Common myeloid progenitor, CD34-positive (primary cell): ENCODE data around the gene PXMP2.

Experiments used
- CTCF ChIA-PET: fragments of 350-600 bp; sonication (Branson Sonifier 250); formaldehyde crosslinking; loops from one replicate; lab custom pipeline; 2021; ENCODE audit warnings: antibody characterized with exemption; lab: Charles Lee
- POLR2A ChIA-PET: fragments of 350-600 bp; sonication (Branson Sonifier 250); formaldehyde crosslinking; loops from one replicate; lab custom pipeline; 2021; ENCODE audit warnings: antibody characterized with exemption; lab: Charles Lee
- DNase-seq, 3 donors: peaks; one replicate each; pipeline versions ENCODE4 v3.0.0 to v3.0.0-alpha.2; 2013
- H3K27ac ChIP-seq, 2 experiments: 1 replicate in 1 of 2; 2 replicates in 1 of 2; pipeline ENCODE4 v1.7.0; 2013; ENCODE audit warnings: inconsistent platforms in 2 of 2, low read length in 2 of 2, mild to moderate bottlenecking in 2 of 2, low read depth in 1 of 2, moderate library complexity in 1 of 2; ENCODE audit not compliant: severe bottlenecking in 2 of 2, insufficient read depth in 1 of 2, poor library complexity in 1 of 2
- H3K27me3 ChIP-seq, 5 experiments: replicated peaks in 2 of 5; 1 replicate in 3 of 5; 2 replicates in 2 of 5; pipeline versions ENCODE4 v1.6.1 to v1.7.0; 2013; ENCODE audit warnings: low read length in 4 of 5, mild to moderate bottlenecking in 2 of 5, moderate library complexity in 2 of 5, inconsistent platforms in 1 of 5; ENCODE audit not compliant: insufficient read depth in 5 of 5, control insufficient read depth in 4 of 5
- H3K36me3 ChIP-seq, 4 experiments: 1 replicate in 2 of 4; 2 replicates in 2 of 4; pipeline versions ENCODE4 v1.6.1 to v1.7.0; 2013; ENCODE audit warnings: low read length in 3 of 4, control low read depth in 1 of 4, mild to moderate bottlenecking in 1 of 4; ENCODE audit not compliant: control insufficient read depth in 4 of 4, insufficient read depth in 4 of 4
- H3K4me1 ChIP-seq, 4 experiments: 1 replicate in 3 of 4; 2 replicates in 1 of 4; pipeline versions ENCODE4 v1.6.1 to v1.7.1; 2013; ENCODE audit warnings: low read length in 3 of 4, mild to moderate bottlenecking in 3 of 4, control low read depth in 1 of 4, inconsistent platforms in 1 of 4, moderate library complexity in 1 of 4; ENCODE audit not compliant: control insufficient read depth in 4 of 4, insufficient read depth in 4 of 4; ENCODE audit errors: control extremely low read depth in 1 of 4
- H3K4me3 ChIP-seq, 7 experiments: 1 replicate in 4 of 7; 2 replicates in 3 of 7; pipeline versions ENCODE4 v1.5.1 to v1.7.0; 2013; ENCODE audit warnings: mild to moderate bottlenecking in 7 of 7, low read length in 6 of 7, moderate library complexity in 6 of 7, inconsistent platforms in 2 of 7, low read depth in 2 of 7, control low read depth in 1 of 7; ENCODE audit not compliant: insufficient read depth in 4 of 7, control insufficient read depth in 1 of 7; ENCODE audit errors: extremely low read depth in 1 of 7
- H3K9me3 ChIP-seq, 5 experiments: 1 replicate in 4 of 5; 2 replicates in 1 of 5; pipeline versions ENCODE4 v1.6.1 to v1.7.1; 2013; ENCODE audit warnings: low read length in 4 of 5, mild to moderate bottlenecking in 2 of 5, inconsistent platforms in 1 of 5, low read depth in 1 of 5, moderate library complexity in 1 of 5; ENCODE audit not compliant: control insufficient read depth in 4 of 5, insufficient read depth in 2 of 5; ENCODE audit errors: control extremely low read depth in 1 of 5
- WGBS: methylation state at CpG from one replicate; pipeline ENCODE4 v1.1.5; 2013; ENCODE audit not compliant: insufficient coverage; 5-methylcytosine and 5-hydroxymethylcytosine counted together

PXMP2 gene

DNA sequence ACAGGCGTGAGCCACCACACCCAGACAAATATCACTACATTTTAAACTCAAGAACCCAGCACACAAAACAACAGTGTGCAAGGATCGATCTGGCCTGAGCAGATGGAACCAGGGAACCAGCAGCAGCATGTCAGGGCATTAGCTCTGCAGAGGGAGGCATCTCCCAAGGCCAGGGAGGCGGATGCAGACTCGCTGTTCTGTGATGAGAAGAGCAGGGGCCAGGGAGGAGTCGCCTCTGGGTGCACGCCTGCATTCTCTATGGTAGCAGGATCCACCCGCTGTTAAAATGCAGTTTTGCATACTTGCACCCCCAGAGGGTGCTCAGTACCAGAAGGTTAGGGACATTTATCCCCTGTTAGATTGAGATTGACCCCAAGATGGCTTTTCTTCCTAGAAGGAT is 41.1 kb downstream of the PXMP2 start:
- no peaks in the 10 kb centered on the region for H3K27me3 ChIP-seq
- POLR2A ChIA-PET: no interaction called here
- 96% methylated on average over 6 of the region's 7 CpGs for WGBS
- H3K9me3 ChIP-seq: no peaks in the 10 kb centered on the region
- no peak for DNase-seq
- no peak overlapping the region for H3K27ac ChIP-seq
- no peaks in the 10 kb centered on the region for H3K4me1 ChIP-seq
- no peak overlapping the region for H3K4me3 ChIP-seq
- CTCF ChIA-PET: no interaction called here
- H3K36me3 ChIP-seq: peaks cover 25 to 89% (median 65%) of the 10 kb centered on the region in 4 experiments

DNA sequence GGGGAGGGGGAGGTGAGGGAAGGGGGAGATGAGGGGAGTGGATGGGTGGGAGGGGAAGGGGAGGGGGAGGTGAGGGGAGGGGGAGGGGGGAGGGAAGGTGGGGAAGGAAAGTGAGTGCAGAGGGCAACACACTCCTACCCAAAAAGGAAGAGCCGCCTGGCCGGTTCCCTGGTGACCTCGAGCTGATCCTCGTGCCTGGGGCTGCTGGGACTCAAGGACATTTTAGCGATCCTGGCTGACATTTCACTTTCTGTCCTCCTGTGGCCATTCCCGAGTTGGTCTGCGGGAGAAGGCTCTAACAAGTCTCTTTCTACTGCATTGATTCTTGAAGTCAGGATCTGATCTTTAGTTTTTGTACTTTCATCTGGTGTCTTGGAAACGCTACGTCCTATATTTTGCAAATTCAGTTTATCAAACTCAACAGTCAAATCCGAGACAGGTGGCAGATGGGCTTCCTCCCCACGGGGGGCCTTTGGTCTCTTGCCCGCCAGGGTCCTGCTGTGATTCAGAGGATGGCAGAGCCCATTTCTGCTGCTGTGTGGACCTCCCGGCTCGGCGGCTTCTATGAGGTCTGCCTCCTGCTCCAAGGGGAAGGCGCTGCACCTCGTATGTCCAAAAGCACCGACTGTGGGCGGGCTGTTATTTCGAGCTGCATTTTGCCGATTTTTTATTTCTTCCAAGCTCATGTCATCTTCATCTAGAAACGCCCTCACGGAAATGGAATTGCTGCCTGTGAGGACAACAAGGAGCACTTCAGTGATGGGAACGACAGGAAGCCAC is 42.3 kb downstream of the PXMP2 start:
- POLR2A ChIA-PET: no interaction called here

DNA sequence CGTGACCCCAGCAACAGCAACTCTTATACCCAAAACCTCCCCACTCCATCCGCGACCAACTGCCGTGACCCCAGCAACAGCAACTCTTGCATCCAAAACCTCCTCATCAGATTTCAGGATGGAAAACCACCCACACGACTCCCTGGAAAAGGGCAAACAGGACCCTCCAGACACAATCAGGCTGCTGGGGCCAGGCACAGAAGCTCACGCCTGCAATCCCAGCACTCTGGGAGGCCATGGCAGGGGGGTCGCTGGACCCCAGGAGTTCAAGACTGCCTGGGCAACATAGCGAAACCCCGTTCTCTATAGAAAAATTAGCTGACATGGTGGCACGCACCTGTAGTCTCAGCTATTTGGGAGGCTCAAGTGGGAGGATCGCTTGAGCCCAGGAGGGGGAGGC is 43.0 kb downstream of the PXMP2 start:
- H3K36me3 ChIP-seq: peaks cover 23 to 89% (median 67%) of the 10 kb centered on the region in 4 experiments
- no peaks in the 10 kb centered on the region for H3K4me1 ChIP-seq
- no peak overlapping the region for H3K27ac ChIP-seq
- no peaks in the 10 kb centered on the region for H3K27me3 ChIP-seq
- 98% methylated on average over 8 of the region's 11 CpGs for WGBS
- DNase-seq: no peak
- H3K9me3 ChIP-seq: no peaks in the 10 kb centered on the region
- POLR2A ChIA-PET: no interaction called here
- no peak overlapping the region for H3K4me3 ChIP-seq
- CTCF ChIA-PET: interaction anchor here (1.9 kb wide), 1 partner anchor 11 kb away, joined by 5 read pairs; no protein-coding TSS in a partner anchor

More for the DNA sequence above, 42.3 kb downstream of the PXMP2 start:
- Histone ChIP-seq H3K36me3 (peaks cover 23 to 89% (median 67%) of the 10 kb centered on the region in 4 experiments), H3K4me1 (no peaks in the 10 kb centered on the region), H3K9me3 (no peaks in the 10 kb centered on the region), H3K4me3 (no peak overlapping the region), H3K27me3 (no peaks in the 10 kb centered on the region), H3K27ac (no peak overlapping the region)
- CTCF ChIA-PET: interaction anchor here (1.9 kb wide), 1 partner anchor 12 kb away, joined by 5 read pairs; no protein-coding TSS in a partner anchor
- DNase-seq: peak in 1 of 3 donors; percentile 21
- WGBS: 92% methylated on average over 23 of the region's 24 CpGs

GRCh38 chr12:132731574-132731973 is 44.2 kb downstream of the PXMP2 start:
- no peak for DNase-seq
- CTCF ChIA-PET: no interaction called here
- H3K9me3 ChIP-seq: no peaks in the 10 kb centered on the region
- no peaks in the 10 kb centered on the region for H3K27me3 ChIP-seq
- H3K36me3 ChIP-seq: peaks cover 19 to 88% (median 65%) of the 10 kb centered on the region in 4 experiments
- no peak overlapping the region for H3K4me3 ChIP-seq
- WGBS: 97% methylated on average over 12 of the region's 17 CpGs
- H3K4me1 ChIP-seq: no peaks in the 10 kb centered on the region
- POLR2A ChIA-PET: no interaction called here
- H3K27ac ChIP-seq: no peak overlapping the region

DNA sequence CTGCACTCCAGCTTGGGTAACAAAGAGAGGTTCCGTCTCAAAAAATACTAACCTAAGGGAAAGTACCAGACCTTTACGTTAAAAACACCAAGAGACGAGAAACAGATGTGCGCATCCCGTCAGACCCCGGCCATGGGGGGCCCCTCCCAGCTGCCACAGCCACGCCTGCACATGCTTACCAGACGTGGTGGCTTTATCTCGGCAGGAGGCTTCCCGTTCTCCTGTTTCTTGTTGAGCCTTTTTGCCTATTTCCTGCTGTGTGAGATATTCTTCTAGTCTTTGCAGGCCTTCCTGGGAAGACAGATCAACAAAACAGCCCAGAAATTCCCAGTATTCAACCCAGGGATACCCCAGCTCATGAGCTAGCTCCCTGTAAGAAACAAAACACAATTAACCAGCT is 46.8 kb downstream of the PXMP2 start:
- CTCF ChIA-PET: interaction anchor here (1.3 to 1.4 kb wide), 2 partner anchors 20 to 32 kb away, joined by 3 read pairs; no protein-coding TSS in a partner anchor
- no peaks in the 10 kb centered on the region for H3K27me3 ChIP-seq
- DNase-seq: no peak
- H3K4me1 ChIP-seq: no peaks in the 10 kb centered on the region
- no peak overlapping the region for H3K4me3 ChIP-seq
- POLR2A ChIA-PET: no interaction called here
- WGBS: 88% methylated on average over 9 of the region's 10 CpGs
- peaks cover 13 to 90% (median 62%) of the 10 kb centered on the region in 4 experiments for H3K36me3 ChIP-seq
- no peaks in the 10 kb centered on the region for H3K9me3 ChIP-seq
- H3K27ac ChIP-seq: no peak overlapping the region

- Histone ChIP-seq H3K9me3 (no peaks in the 10 kb centered on the region), H3K4me1 (no peaks in the 10 kb centered on the region), H3K27me3 (no peaks in the 10 kb centered on the region), H3K27ac (no peak overlapping the region), H3K36me3 (peaks cover 16 to 95% (median 68%) of the 10 kb centered on the region in 4 experiments), H3K4me3 (no peak overlapping the region)
- 93% methylated on average over 19 of the region's 20 CpGs for WGBS
- POLR2A ChIA-PET: no interaction called here
- no peak for DNase-seq
- CTCF ChIA-PET: interaction anchor here (1.3 to 1.4 kb wide), 3 partner anchors 20 to 33 kb away, joined by 3 to 4 read pairs (median 3); no protein-coding TSS in a partner anchor
Observed at GRCh38 chr12:132735496-132735895, 48.1 kb downstream of the PXMP2 start.

DNA sequence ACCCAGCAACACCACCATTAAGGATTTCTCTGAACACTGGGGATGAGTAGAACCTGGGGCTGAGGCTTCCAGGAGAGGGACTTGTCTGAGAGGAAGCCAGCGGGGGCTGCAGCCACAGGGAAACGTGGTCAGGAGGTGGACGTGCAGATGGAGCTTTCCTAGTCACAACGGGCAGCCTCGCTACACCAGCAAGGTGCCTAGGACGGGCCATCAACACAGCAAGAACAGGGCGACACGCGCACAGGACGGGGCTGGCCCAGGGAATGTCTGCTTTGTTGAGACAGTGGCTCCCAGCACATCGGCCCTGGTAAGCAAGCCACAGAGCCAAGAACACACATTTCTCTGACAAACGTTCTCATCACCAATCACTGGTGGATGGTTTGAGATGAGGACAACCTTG is 49.0 kb downstream of the PXMP2 start:
- H3K36me3 ChIP-seq: peaks cover 16 to 95% (median 70%) of the 10 kb centered on the region in 4 experiments
- H3K4me3 ChIP-seq: no peak overlapping the region
- no peak overlapping the region for H3K27ac ChIP-seq
- no peaks in the 10 kb centered on the region for H3K9me3 ChIP-seq
- H3K27me3 ChIP-seq: no peaks in the 10 kb centered on the region
- 94% methylated on average over 11 of the region's 12 CpGs for WGBS
- ChIA-PET CTCF (interaction anchor here (1.3 kb wide), 1 partner anchor 19 kb away, joined by 4 read pairs; no protein-coding TSS in a partner anchor), POLR2A (no interaction called here)
- no peaks in the 10 kb centered on the region for H3K4me1 ChIP-seq
- DNase-seq: no peak
